GM23338 (cell line): ENCODE results near the gene TMEM244.

Source experiments
- CTCF ChIP-seq, 2 experiments: fragments of 200-600 bp in 1 of 2; sonication (generic) in 1 of 2; conservative IDR thresholded peaks; 2 replicates each; pipeline versions ENCODE4 v1.5.1 to v1.6.1; 2016 to 2017; ENCODE audit warnings: antibody characterized with exemption in 2 of 2, low read depth in 2 of 2, mild to moderate bottlenecking in 2 of 2, moderate library complexity in 1 of 2
- EZH2phosphoT487 ChIP-seq: fragments of 200-600 bp; sonication (generic); IDR thresholded peaks from one replicate; pipeline ENCODE4 v1.8.1; 2018; ENCODE audit warnings: antibody characterized with exemption; ENCODE audit not compliant: unreplicated experiment
- STAT1 ChIP-seq: IDR thresholded peaks from one replicate; pipeline ENCODE4 v1.6.1; 2016; ENCODE audit warnings: antibody characterized with exemption; ENCODE audit not compliant: unreplicated experiment

GRCh38 chr6:129786548-129786947, 74.6 kb downstream of the TMEM244 start:
- TF ChIP-seq STAT1 (no peak), EZH2phosphoT487 (no peak), CTCF (conservative IDR thresholded peaks at IDR 0.05; ENCODE audit: low read depth in 2 of 2) (no peak)
